Stimulated activated effector memory CD8-positive, alpha-beta T cell treated with anti-CD3 and anti-CD28 coated beads, Interleukin-12 subunit alpha, Interleukin-12 subunit beta, amount 100 ng/mL, for 72 hours (primary cell): ENCODE results near the gene OR1L4.

Experiments
- ATAC-seq: fragments of 150-1000 bp; cut with Tn5 transposase; 2 replicates; pipeline ENCODE4 v1.10.0; 2021
- DNase-seq, 2 donors: peaks; one replicate each; pipeline ENCODE4 v3.0.0; 2021 to 2022; ENCODE audit warnings: low spot score in 2 of 2
- H3K27ac Mint-ChIP-seq: one replicate; pipeline ENCODE4 v1.8.0; 2022; ENCODE audit warnings: mild to moderate bottlenecking, mixed read lengths
- H3K36me3 Mint-ChIP-seq: one replicate; pipeline ENCODE4 v1.8.0; 2022; ENCODE audit warnings: mild to moderate bottlenecking, mixed read lengths
- H3K4me1 Mint-ChIP-seq: one replicate; pipeline ENCODE4 v1.8.0; 2022; ENCODE audit warnings: mixed read lengths
- H3K4me3 Mint-ChIP-seq: one replicate; pipeline ENCODE4 v1.8.0; 2022; ENCODE audit warnings: mild to moderate bottlenecking, mixed read lengths
- H3K9me3 Mint-ChIP-seq: one replicate; pipeline ENCODE4 v1.8.0; 2022; ENCODE audit warnings: mixed read lengths

Gene OR1L4

DNA sequence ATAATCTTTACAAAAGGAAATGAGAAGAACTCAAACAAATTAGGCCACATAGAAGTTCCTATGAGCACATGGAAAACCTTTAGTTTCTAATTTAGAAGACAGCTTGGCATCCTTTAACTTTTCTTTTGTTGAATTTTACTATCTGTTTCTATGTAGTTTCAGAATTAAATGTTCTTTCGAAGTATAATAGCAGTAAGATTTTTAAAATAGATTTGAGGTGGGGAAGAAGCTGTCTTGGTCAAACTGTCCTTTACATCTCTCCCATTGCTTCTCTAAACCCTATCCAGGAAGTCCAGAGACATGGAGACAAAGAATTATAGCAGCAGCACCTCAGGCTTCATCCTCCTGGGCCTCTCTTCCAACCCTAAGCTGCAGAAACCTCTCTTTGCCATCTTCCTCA lies at the start of gene OR1L4:
Gene OR1L4, plus strand, starts transcription at position 301 of the 400 bp plus-strand sequence. Its CDS starts 0 bp downstream, at position 301.
- peaks cover 15% of the 10 kb centered on the region for H3K9me3 Mint-ChIP-seq
- no peaks in the 10 kb centered on the region for H3K4me1 Mint-ChIP-seq
- H3K4me3 Mint-ChIP-seq: no peak within 1 kb of the TSS
- H3K36me3 Mint-ChIP-seq: no peaks in the 10 kb centered on the region
- ATAC-seq (no peak), DNase-seq (no peak)
- H3K27ac Mint-ChIP-seq: no peak within 1 kb of the TSS

- H3K27ac Mint-ChIP-seq: no peak overlapping the region
- no peak for ATAC-seq
- H3K4me1 Mint-ChIP-seq: no peaks in the 10 kb centered on the region
- H3K36me3 Mint-ChIP-seq: no peaks in the 10 kb centered on the region
- H3K4me3 Mint-ChIP-seq: no peak overlapping the region
- DNase-seq: no peak
- H3K9me3 Mint-ChIP-seq: peaks cover 18% of the 10 kb centered on the region
Observed at GRCh38 chr9:122684851-122685250, 38.9 kb upstream of the OR1L4 start.

- H3K4me3 Mint-ChIP-seq: no peak overlapping the region
- no peaks in the 10 kb centered on the region for H3K36me3 Mint-ChIP-seq
- H3K4me1 Mint-ChIP-seq: no peaks in the 10 kb centered on the region
- no peak overlapping the region for H3K27ac Mint-ChIP-seq
- ATAC-seq (no peak), DNase-seq (no peak)
- peaks cover 16% of the 10 kb centered on the region for H3K9me3 Mint-ChIP-seq
Observed at GRCh38 chr9:122695696-122696095, 28.1 kb upstream of the OR1L4 start.

GRCh38 chr9:122718038-122718437 lies 5.8 kb upstream of the OR1L4 start:
- H3K36me3 Mint-ChIP-seq: no peaks in the 10 kb centered on the region
- H3K4me1 Mint-ChIP-seq: no peaks in the 10 kb centered on the region
- ATAC-seq (no peak), DNase-seq (no peak)
- H3K9me3 Mint-ChIP-seq: peaks cover 15% of the 10 kb centered on the region
- H3K27ac Mint-ChIP-seq: no peak overlapping the region
- H3K4me3 Mint-ChIP-seq: no peak overlapping the region

DNA sequence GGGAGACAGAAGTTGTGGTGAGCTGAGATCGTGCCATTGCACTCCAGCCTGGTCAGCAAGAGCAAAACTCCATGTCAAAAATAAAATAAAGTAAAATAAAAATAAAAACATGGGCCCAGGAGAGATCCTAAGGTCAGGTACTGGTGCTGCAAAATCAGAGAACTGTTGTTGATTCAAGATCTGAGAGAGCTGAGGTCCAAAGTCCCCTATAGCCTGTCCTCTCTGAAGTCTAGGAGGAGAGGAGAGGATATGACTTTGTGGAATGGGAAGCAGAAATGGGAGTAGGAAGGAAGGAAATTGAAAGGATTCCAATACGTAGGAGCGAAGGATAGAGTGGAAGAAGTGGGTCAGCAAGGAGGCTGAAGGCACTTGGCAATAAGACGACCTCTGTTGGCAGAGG lies 4.6 kb upstream of the OR1L4 start:
- ATAC-seq: no peak
- H3K9me3 Mint-ChIP-seq: peaks cover 13% of the 10 kb centered on the region
- no peaks in the 10 kb centered on the region for H3K4me1 Mint-ChIP-seq
- no peak overlapping the region for H3K4me3 Mint-ChIP-seq
- H3K36me3 Mint-ChIP-seq: no peaks in the 10 kb centered on the region
- no peak for DNase-seq
- H3K27ac Mint-ChIP-seq: no peak overlapping the region

- Mint-ChIP-seq H3K4me3 (no peak within 1 kb of the TSS), H3K9me3 (peaks cover 7% of the 10 kb centered on the region), H3K27ac (no peak within 1 kb of the TSS), H3K36me3 (no peaks in the 10 kb centered on the region), H3K4me1 (no peaks in the 10 kb centered on the region)
- DNase-seq (no peak), ATAC-seq (no peak)
Observed at GRCh38 chr9:122742003-122742402, 18.2 kb downstream of the OR1L4 start, which contains the start of gene OR1L6. TSS of gene OR1L6 (plus strand) at chr9:122742303. CDS start at chr9:122749848, 7,545 bp downstream.

DNA sequence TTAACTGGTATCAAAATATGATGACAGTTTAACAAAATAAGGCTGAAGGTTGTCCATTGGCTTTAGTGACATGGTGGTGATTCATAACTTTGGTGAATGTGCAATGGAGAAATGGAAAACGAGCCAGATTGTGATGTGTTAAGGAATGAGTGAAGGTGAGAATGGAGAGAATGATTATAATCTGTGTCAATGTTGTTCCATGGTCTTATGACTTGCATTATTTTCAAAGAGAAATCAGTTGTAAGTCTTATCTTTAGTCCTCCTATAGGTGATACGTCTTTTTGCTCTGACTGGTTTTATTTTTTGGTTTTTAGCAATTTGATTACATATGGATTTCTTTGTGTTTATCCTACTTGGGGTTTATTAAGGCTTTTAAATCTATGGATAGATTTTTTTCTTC lies 31.0 kb downstream of the OR1L4 start:
- no peak overlapping the region for H3K27ac Mint-ChIP-seq
- DNase-seq (no peak), ATAC-seq (no peak)
- no peaks in the 10 kb centered on the region for H3K4me1 Mint-ChIP-seq
- H3K36me3 Mint-ChIP-seq: no peaks in the 10 kb centered on the region
- no peak overlapping the region for H3K4me3 Mint-ChIP-seq
- H3K9me3 Mint-ChIP-seq: peaks cover 15% of the 10 kb centered on the region

DNA sequence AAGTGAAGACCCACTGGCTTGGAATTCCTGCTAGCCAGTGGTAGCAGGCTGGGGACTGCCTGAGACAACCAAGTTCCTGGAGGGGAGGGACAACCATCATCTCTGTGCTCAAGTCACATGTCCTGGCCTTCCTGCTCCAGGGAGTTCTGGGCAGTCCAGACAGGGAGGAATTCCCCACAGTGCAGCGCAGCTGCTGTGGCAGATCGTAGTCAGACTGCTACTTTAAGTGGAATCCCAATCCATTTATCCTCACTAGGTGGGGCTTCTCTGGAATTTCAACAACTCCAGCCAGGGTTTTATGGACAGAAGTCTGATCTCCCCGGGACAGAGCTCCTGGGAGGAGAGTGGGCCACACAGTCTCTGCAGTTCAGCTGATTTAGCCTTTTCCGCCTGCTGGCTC lies 44.0 kb downstream of the OR1L4 start:
- no peaks in the 10 kb centered on the region for H3K36me3 Mint-ChIP-seq
- no peak overlapping the region for H3K27ac Mint-ChIP-seq
- DNase-seq (no peak), ATAC-seq (no peak)
- H3K4me1 Mint-ChIP-seq: no peaks in the 10 kb centered on the region
- H3K9me3 Mint-ChIP-seq: peaks cover 29% of the 10 kb centered on the region
- H3K4me3 Mint-ChIP-seq: no peak overlapping the region
